Natural killer cell (primary cell): Measurements from ENCODE around the gene AK1. TPM values are rescaled to one million over a fixed set of nuclear protein-coding genes. Genes with fewer than 3 reads are reported as not detected.

Experiments
- ATAC-seq, 3 donors: fragments of 150-1000 bp in 2 of 3; fragments of 200-7000 bp in 1 of 3; cut with Tn5 transposase; 1 replicate in 1 of 3; 2 replicates in 2 of 3; pipeline ENCODE4 v1.10.0; 2021; ENCODE audit warnings: mild to moderate bottlenecking in 2 of 3, moderate library complexity in 2 of 3
- DNase-seq, 2 donors: peaks; one replicate each; pipeline versions ENCODE4 v3.0.0 to v3.0.0-alpha.2; 2013 to 2021; ENCODE audit warnings: mixed read lengths in 1 of 2
- H3K27ac ChIP-seq: one replicate; pipeline ENCODE4 v1.5.1; 2013; ENCODE audit warnings: mild to moderate bottlenecking, low read length
- H3K27me3 ChIP-seq: one replicate; pipeline ENCODE4 v1.6.1; 2013; ENCODE audit warnings: low read length; ENCODE audit not compliant: control insufficient read depth, insufficient read depth
- H3K36me3 ChIP-seq: one replicate; pipeline ENCODE4 v1.6.1; 2013; ENCODE audit warnings: low read length; ENCODE audit not compliant: control insufficient read depth, insufficient read depth
- H3K4me1 ChIP-seq: one replicate; pipeline ENCODE4 v1.6.1; 2013; ENCODE audit warnings: low read length; ENCODE audit not compliant: control insufficient read depth, insufficient read depth
- H3K4me3 ChIP-seq: one replicate; pipeline ENCODE4 v1.5.1; 2013; ENCODE audit warnings: low read length
- H3K9me3 ChIP-seq: one replicate; pipeline ENCODE4 v1.6.1; 2013; ENCODE audit warnings: low read length; ENCODE audit not compliant: control insufficient read depth, insufficient read depth
- H3K27ac Mint-ChIP-seq, 2 donors: one replicate each; pipeline ENCODE4 v1.8.0; 2022; ENCODE audit warnings: mild to moderate bottlenecking in 2 of 2, mixed read lengths in 2 of 2, moderate library complexity in 1 of 2
- H3K27me3 Mint-ChIP-seq, 2 donors: one replicate each; pipeline ENCODE4 v1.8.0; 2022; ENCODE audit warnings: low read depth in 2 of 2, mixed read lengths in 2 of 2
- H3K36me3 Mint-ChIP-seq: one replicate; pipeline ENCODE4 v1.8.0; 2022; ENCODE audit warnings: mixed read lengths
- H3K4me1 Mint-ChIP-seq, 2 donors: one replicate each; pipeline ENCODE4 v1.8.0; 2022; ENCODE audit warnings: mixed read lengths in 2 of 2
- H3K4me3 Mint-ChIP-seq: one replicate; pipeline ENCODE4 v1.8.0; 2022; ENCODE audit warnings: mild to moderate bottlenecking, moderate library complexity, mixed read lengths
- H3K9me3 Mint-ChIP-seq, 2 donors: one replicate each; pipeline ENCODE4 v1.8.0; 2022; ENCODE audit warnings: mixed read lengths in 2 of 2
- CTCF ChIP-seq: fragments of 200-600 bp; IDR thresholded peaks from one replicate; pipeline ENCODE4 v1.8.0; 2022; ENCODE audit warnings: antibody characterized with exemption
- WGBS: methylation state at CpG from one replicate; pipeline ENCODE4 v1.1.7; 2013; ENCODE audit warnings: missing lambda C conversion rate; ENCODE audit not compliant: insufficient coverage; 5-methylcytosine and 5-hydroxymethylcytosine counted together
- intact Hi-C: fragments of 100-400 bp; cut with micrococcal nuclease; formaldehyde crosslinking; loops from one replicate; pipeline ENCODE4 v1.14.2; 2022
- total RNA-seq, 4 donors: library from RNA; stranded (reverse); fragments of 120-200 nt in 1 of 4; gene quantifications; one replicate each; pipeline versions ENCODE4 v1.2.3 to v1.2.4, GENCODE V29; 2013 to 2022

AK1 gene
- total RNA-seq, 3 donors from 2014 or later (not counting 1 experiment from before 2014, with no cell fraction given) = 47.3 to 76.3 (median 54.2) TPM

- H3K4me1 ChIP-seq = peaks cover 82% of the 10 kb centered on the region
- no peak for TF ChIP-seq CTCF
- H3K9me3 Mint-ChIP-seq = no peaks in the 10 kb centered on the region
- intact Hi-C loops = loop anchor here (2.0 kb wide), 1 partner anchor 123 kb away; no protein-coding TSS in a partner anchor
- peak in 2 of 3 donors; percentile 0 to 2 for ATAC-seq
- H3K9me3 ChIP-seq = no peaks in the 10 kb centered on the region
- H3K27ac Mint-ChIP-seq = peak overlapping the region; percentile 100
- peak overlapping the region; percentile 96 for H3K27ac ChIP-seq
- H3K27me3 ChIP-seq = no peaks in the 10 kb centered on the region
- peaks cover 5% of the 10 kb centered on the region for H3K36me3 ChIP-seq
- no peaks in the 10 kb centered on the region for H3K27me3 Mint-ChIP-seq
- DNase-seq = peak; percentile 54 to 69
- peak overlapping the region; percentile 54 for H3K4me3 ChIP-seq
- peaks cover 33 to 51% of the 10 kb centered on the region in 2 donors for H3K4me1 Mint-ChIP-seq
- peak overlapping the region; percentile 99 for H3K4me3 Mint-ChIP-seq
- no peaks in the 10 kb centered on the region for H3K36me3 Mint-ChIP-seq
- WGBS = 11% methylated on average over 17 of the region's 17 CpGs
Measured at GRCh38 chr9:127903557-127904475, 26.3 kb upstream of the AK1 start.

DNA sequence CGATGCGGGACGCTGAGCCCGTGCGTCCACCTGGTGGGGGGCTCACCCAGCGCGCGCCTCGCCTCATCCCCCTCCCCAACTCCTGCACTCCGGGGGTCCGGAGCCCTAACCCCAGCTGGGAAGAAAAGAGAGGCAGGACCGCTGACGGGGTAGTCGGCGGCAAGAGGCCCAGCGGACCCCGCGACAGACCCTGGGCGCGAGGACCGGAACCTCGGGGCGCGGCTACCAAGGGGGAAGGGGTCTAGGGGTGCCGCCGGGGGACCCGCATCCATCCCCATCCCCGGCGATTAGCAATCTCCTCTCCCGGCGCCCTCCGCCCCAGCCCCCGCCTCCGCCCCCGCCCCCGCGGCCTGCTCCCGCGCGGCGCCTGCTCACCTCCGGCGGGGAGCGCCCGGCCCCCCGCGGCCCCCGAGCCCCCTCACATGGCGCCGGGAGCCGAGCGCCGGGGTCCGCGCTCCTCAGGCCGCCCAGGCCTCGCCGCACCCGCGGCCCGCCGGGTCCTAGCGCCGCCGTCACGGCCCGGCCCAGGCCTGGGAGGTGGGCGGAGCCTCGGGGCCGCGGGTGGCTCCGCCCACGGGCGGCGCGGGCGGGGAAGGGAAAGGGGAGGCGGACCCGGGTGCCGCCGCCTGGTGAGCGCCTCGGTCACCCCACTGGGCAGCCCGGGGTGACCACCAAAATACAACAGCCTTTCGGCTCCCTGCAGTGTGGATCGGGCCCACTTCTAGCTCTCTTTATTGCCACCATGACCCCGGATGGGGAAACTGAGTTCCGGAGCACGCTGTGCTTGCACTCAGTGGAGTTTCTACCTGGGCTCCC, 21.9 kb upstream of the AK1 start, which contains the start of gene ST6GALNAC6:
Gene ST6GALNAC6, minus strand, starts transcription at position 476 of the 816 bp plus-strand sequence. CDS start 1,622 bp downstream, outside the sequence.
- Histone ChIP-seq H3K9me3 (peaks cover 5% of the 10 kb centered on the region), H3K4me3 (peak within 1 kb of the TSS; percentile 95), H3K27me3 (no peaks in the 10 kb centered on the region), H3K4me1 (peaks cover 77% of the 10 kb centered on the region), H3K36me3 (peaks cover 22% of the 10 kb centered on the region), H3K27ac (peak within 1 kb of the TSS; percentile 58)
- Mint-ChIP-seq H3K9me3 (no peaks in the 10 kb centered on the region), H3K27me3 (no peaks in the 10 kb centered on the region), H3K27ac (peak within 1 kb of the TSS; percentile 66 to 86), H3K4me1 (peaks cover 27 to 59% of the 10 kb centered on the region in 2 donors), H3K36me3 (no peaks in the 10 kb centered on the region), H3K4me3 (peak within 1 kb of the TSS; percentile 93)
- TF ChIP-seq CTCF = no peak
- ATAC-seq = peak; percentile 80 to 91 (median 88)
- intact Hi-C loops = no loop called here
- peak; percentile 73 to 86 for DNase-seq
- under 1% methylated on average over 89 of the region's 89 CpGs for WGBS

DNA sequence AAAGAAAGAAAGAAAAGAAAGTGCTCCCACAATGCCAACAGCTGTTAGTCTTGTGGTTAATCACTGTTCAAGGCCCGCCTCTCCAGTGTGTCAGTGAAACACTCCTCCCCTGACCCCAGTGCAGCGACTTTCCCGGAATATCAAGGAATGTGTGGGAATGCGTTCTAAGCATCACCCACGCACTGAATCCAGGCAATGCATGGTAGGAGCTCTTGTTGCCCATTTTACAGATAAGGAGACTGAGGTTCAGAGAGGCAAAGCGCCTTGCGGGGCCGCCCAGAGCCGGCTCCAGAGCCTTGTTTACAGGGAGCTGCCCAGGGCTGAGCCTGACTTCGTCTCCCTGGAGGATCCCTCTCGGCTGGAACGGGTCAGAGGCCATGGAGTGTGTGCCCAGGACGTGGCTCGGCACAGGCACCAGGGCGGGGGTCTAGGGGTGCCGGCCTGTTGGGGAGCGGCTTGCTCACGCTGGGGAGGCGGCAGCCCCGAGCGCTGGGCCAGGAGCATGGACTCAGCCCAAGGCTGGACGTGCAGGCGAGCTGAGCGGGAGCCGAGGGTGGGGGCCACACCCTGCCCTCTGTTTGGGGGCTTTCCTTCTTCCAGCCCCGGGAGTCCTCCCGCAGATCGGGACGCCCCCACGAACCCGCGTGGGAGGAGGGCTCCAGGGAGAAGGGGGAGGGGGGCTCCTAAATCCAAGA, 21.1 kb upstream of the AK1 start:
- H3K9me3 ChIP-seq = peaks cover 5% of the 10 kb centered on the region
- DNase-seq = peak in 1 of 2 donors; percentile 43
- intact Hi-C loops = no loop called here
- Mint-ChIP-seq H3K36me3 (peaks cover 7% of the 10 kb centered on the region), H3K27me3 (no peaks in the 10 kb centered on the region), H3K4me1 (peaks cover 27 to 59% of the 10 kb centered on the region in 2 donors), H3K27ac (peak overlapping the region; percentile 53 to 86), H3K9me3 (no peaks in the 10 kb centered on the region), H3K4me3 (peak overlapping the region; percentile 93)
- H3K27ac ChIP-seq = peak overlapping the region; percentile 53
- peak in 2 of 3 donors; percentile 7 to 19 for ATAC-seq
- TF ChIP-seq CTCF = no peak
- H3K4me3 ChIP-seq = peak overlapping the region; percentile 95
- H3K27me3 ChIP-seq = no peaks in the 10 kb centered on the region
- peaks cover 30% of the 10 kb centered on the region for H3K36me3 ChIP-seq
- 30% methylated on average over 32 of the region's 32 CpGs for WGBS
- H3K4me1 ChIP-seq = peaks cover 70% of the 10 kb centered on the region
